Glomerular endothelial cell (primary cell): ENCODE results near the gene LPCAT3. TPM values are rescaled to one million over a fixed set of nuclear protein-coding genes. Genes with fewer than 3 reads are reported as not detected.

Experiments used
- total RNA-seq: library from RNA; depleted of rRNA; stranded (reverse); fragments of >200 nt; gene quantifications from 2 replicates; pipeline ENCODE4 v1.2.3, GENCODE V29; 2015

LPCAT3 gene
- total RNA-seq, 1 donor from 2014 or later: 15.4 TPM

Other genes with a start within 250 kb of the LPCAT3 start
- gene LAG3, start 246.0 kb downstream of the LPCAT3 start, total RNA-seq: not detected in 2 replicates
- gene CD4, start 228.9 kb downstream of the LPCAT3 start, total RNA-seq: not detected in 2 replicates
- 2.0 and 3.7 TPM in 2 replicates for gene GPR162, start 196.7 kb downstream of the LPCAT3 start, total RNA-seq
- 53.8 and 87.9 TPM in 2 replicates for gene P3H3, start 190.1 kb downstream of the LPCAT3 start, total RNA-seq
- gene GNB3, start 177.6 kb downstream of the LPCAT3 start, total RNA-seq: 0.39 and 2.3 TPM in 2 replicates
- gene CDCA3, start 167.2 kb downstream of the LPCAT3 start, total RNA-seq: 6.0 and 14.6 TPM in 2 replicates
- gene USP5, start 166.3 kb downstream of the LPCAT3 start, total RNA-seq: 74.8 and 77.1 TPM in 2 replicates
- gene TPI1, start 150.9 kb downstream of the LPCAT3 start, total RNA-seq: 542 and 832 TPM in 2 replicates
- gene SPSB2, start 145.2 kb downstream of the LPCAT3 start, total RNA-seq: 5.3 and 5.5 TPM in 2 replicates
- 6.3 and 9.6 TPM in 2 replicates for gene LRRC23, start 113.7 kb downstream of the LPCAT3 start, total RNA-seq
- gene ENO2, start 103.9 kb downstream of the LPCAT3 start, total RNA-seq: 18.1 and 18.4 TPM in 2 replicates
- gene ATN1, start 90.5 kb downstream of the LPCAT3 start, total RNA-seq: 33.6 and 64.6 TPM in 2 replicates
- gene RNU7-1, start 74.7 kb downstream of the LPCAT3 start, total RNA-seq: not detected in 2 replicates
- gene C12orf57, start 74.5 kb downstream of the LPCAT3 start, total RNA-seq: 180 and 194 TPM in 2 replicates
- 0.29 and 8.5 TPM in 2 replicates for gene PTPN6, start 67.1 kb downstream of the LPCAT3 start, total RNA-seq
- gene PHB2, start 47.8 kb downstream of the LPCAT3 start, total RNA-seq: 240 and 281 TPM in 2 replicates
- gene EMG1, start 47.6 kb downstream of the LPCAT3 start, total RNA-seq: 24.3 and 25.3 TPM in 2 replicates
- 0.64 and 0.68 TPM in 2 replicates for gene C1S, start 42.2 kb upstream of the LPCAT3 start, total RNA-seq
- 1.4 and 3.9 TPM in 2 replicates for gene C1R, start 74.0 kb upstream of the LPCAT3 start, total RNA-seq
- gene C1RL, start 90.7 kb upstream of the LPCAT3 start, total RNA-seq: 21.6 and 21.7 TPM in 2 replicates
- 5.5 TPM in 1 of 2 replicates, not detected in the other for gene RBP5, start 110.4 kb upstream of the LPCAT3 start, total RNA-seq
- gene CLSTN3, start 111.9 kb upstream of the LPCAT3 start, total RNA-seq: 61.0 and 138 TPM in 2 replicates
- 27.4 and 27.9 TPM in 2 replicates for gene PEX5, start 171.2 kb upstream of the LPCAT3 start, total RNA-seq